Nasal cavity respiratory epithelium epithelial cell of viscerocranial mucosa (primary cell): ENCODE measurements around the gene SLC19A3. TPM values are rescaled to one million over a fixed set of nuclear protein-coding genes. Genes with fewer than 3 reads are reported as not detected.

ENCODE experiments used
- total RNA-seq: library from RNA; depleted of rRNA; stranded (reverse); fragments of >200 nt; gene quantifications from 2 replicates; pipeline ENCODE4 v1.2.3, GENCODE V29; 2014

Gene SLC19A3
- under 0.01 and 0.36 TPM in 2 replicates for total RNA-seq

DNA sequence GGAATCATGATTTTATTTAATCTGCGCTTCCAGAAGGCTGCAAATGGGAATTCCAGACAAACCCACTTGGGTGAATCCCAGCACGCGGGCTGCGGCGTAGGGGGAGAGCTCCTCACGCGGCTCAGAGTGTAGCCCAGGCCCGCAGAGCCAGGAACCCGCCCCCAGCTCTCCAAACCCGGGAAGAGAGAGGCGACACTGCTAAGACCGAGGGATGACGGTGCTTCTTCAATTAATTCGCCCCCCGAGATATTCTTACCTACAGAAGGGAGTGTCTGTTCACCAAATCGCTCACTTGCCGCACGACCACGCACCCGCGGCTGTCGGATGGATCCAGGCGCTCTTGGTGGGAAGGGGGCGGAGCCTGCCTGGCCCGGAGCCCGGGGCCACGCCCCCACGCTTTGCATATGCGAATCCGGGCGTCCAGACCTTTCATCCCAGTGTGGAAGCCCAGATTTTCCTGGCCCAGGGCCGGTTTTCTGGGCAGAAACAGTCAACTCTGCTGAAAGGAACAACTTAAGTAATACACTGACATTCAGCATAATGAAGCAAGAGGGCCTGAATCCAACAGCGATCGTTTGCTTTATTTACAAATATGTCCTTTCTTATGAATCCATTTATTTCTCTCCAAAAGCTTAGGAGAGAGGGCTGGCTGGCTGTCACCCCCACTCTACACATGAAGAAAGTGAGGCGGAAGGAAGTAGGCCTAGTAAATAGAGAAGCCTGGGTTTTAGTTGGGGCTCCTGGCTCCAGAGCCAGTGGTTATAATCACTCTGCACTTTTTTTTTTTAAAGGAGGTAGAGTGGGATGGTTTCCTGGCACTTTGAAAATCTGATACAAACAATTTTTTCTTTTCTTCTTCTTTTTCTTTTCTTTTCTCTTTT is at the start of gene SLC19A3:
Gene SLC19A3 (minus strand): TSS at position 342 of the 881 bp plus-strand sequence. CDS start 15,710 bp downstream, outside the sequence.

GRCh38 chr2:227745594-227745993 is 27.8 kb upstream of the SLC19A3 start, which contains the start of gene SCYGR8:
SCYGR8 (plus strand) TSS chr2:227745894; CDS start chr2:227745894, 0 bp downstream.

GRCh38 chr2:227728035-227728434 is 10.2 kb upstream of the SLC19A3 start, which contains the start of gene SCYGR7:
SCYGR7 (plus strand) TSS chr2:227728335; CDS start chr2:227728335, 0 bp downstream.

DNA sequence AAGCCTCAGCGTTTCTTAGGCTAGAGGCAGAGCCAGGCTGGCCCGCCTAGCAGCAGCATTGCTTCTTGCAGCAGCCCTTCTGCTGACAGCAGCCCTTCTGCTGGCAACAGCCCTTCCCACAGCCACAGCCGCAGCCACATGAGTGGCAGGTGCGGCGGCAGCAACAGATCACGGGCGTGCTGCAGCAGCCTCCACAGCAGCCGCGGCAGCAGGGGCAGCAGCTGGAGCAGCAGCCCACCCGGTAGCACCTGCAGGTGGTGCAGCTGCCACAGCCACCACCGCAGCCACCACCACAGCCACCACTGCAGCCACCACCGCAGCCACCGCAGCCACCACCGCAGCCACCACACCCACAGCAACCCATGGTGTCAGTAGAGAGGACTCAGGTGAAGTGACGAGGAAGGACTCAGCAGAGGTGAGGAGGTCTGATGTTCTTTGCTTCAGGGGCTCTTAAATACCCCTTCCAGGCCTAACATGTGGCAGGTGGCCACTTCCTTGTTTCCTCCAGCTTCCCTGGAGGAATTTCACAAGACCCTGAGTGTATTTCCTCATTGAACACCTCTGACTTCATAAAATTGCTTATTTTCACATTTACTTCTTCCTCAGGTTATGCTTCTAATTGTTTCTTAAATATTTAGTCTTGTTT is 6.7 kb upstream of the SLC19A3 start, which contains the start of gene SCYGR6:
Gene SCYGR6 (minus strand): TSS at position 364 of the 646 bp plus-strand sequence. CDS start 0 bp downstream, at position 364.

DNA sequence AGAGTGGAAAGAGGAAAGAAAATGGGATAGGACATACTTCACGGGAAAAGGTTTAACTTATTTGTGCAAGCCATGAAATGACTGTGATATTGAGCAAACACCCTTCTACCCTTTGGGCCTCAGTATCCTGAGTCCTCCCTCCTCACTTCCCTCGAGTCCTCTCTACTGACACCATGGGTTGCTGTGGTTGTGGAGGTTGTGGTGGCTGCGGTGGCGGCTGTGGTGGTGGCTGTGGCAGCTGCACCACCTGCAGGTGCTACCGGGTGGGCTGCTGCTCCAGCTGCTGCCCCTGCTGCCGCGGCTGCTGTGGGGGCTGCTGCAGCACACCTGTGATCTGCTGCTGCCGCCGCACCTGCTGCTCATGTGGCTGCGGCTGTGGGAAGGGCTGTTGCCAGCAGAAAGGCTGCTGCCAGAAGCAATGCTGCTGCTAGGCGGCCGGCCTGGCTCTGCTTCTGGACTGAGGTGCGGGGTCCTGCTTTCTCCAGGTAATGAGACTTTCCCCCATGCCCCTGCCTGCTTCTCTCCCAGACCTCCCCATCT is 51.1 kb downstream of the SLC19A3 start, which contains the start of gene SCYGR5:
Gene SCYGR5 (plus strand): TSS at position 174 of the 540 bp plus-strand sequence. CDS start 0 bp downstream, at position 174.

Other genes with a start within 250 kb of the SLC19A3 start
- 83.4 and 135 TPM in 2 replicates for gene AGFG1, start 245.9 kb downstream of the SLC19A3 start, total RNA-seq
- not detected in 2 replicates for gene SCYGR2, start 119.1 kb downstream of the SLC19A3 start, total RNA-seq
- gene SCYGR3, start 103.2 kb downstream of the SLC19A3 start, total RNA-seq: not detected in 2 replicates
- not detected in 2 replicates for gene SCYGR4, start 100.5 kb downstream of the SLC19A3 start, total RNA-seq
- not detected in 2 replicates for gene SCYGR5, start 51.2 kb downstream of the SLC19A3 start, total RNA-seq
- gene SCYGR6, start 6.7 kb upstream of the SLC19A3 start, total RNA-seq: not detected in 2 replicates
- not detected in 2 replicates for gene SCYGR7, start 10.3 kb upstream of the SLC19A3 start, total RNA-seq
- gene SCYGR8, start 27.9 kb upstream of the SLC19A3 start, total RNA-seq: not detected in 2 replicates
- gene CCL20, start 95.8 kb upstream of the SLC19A3 start, total RNA-seq: 2.1 and 33.9 TPM in 2 replicates
- gene DAW1, start 153.6 kb upstream of the SLC19A3 start, total RNA-seq: 0.07 TPM in 1 of 2 replicates, not detected in the other